ENCODE data around the gene GPX4.

GRCh38 chr19:1090731-1091543 is 12.9 kb upstream of the GPX4 start:
- TF ChIP-seq POLR2AphosphoS5 (IDR thresholded peaks at IDR 0.05): peak; percentile 16 to 65 (median 19)
- TF ChIP-seq CTCF (IDR thresholded peaks at IDR 0.05 in 8 of 11, conservative IDR thresholded peaks at IDR 0.05 in 3 of 11): no peak

All from spleen (tissue), 7 donors.